ENCODE results near the gene TEAD1.

GRCh38 chr11:12803086-12803826, 129.0 kb downstream of the TEAD1 start:
- TF ChIP-seq CTCF (IDR thresholded peaks at IDR 0.05) (no peak), ZFX (IDR thresholded peaks at IDR 0.05; ENCODE audit: borderline replicate concordance) (no peak)

Measured in 22Rv1 (cell line).